GM10266 (cell line): ENCODE measurements around the gene TRPC5OS.

Experiments used
- DNase-seq: peaks from one replicate; pipeline ENCODE4 v3.0.0; 2012; ENCODE audit errors: extremely low spot score
- CTCF ChIP-seq: IDR thresholded peaks from 2 replicates; pipeline ENCODE4 v1.5.1; 2012; ENCODE audit warnings: mild to moderate bottlenecking, low read depth; ENCODE audit not compliant: control insufficient read depth, insufficient read depth; ENCODE audit errors: missing control alignments

The TRPC5OS gene

GRCh38 chrX:111875881-111876280 is at the start of gene TRPC5OS:
TRPC5OS (plus strand) TSS chrX:111876181; CDS start chrX:111901850, 25,669 bp downstream.
- no peak for TF ChIP-seq CTCF
- DNase-seq, result no peak

- no peak for DNase-seq
- no peak for TF ChIP-seq CTCF
Measured at GRCh38 chrX:111829345-111829744, 46.6 kb upstream of the TRPC5OS start.

GRCh38 chrX:111830571-111830970 is 45.4 kb upstream of the TRPC5OS start:
- no peak for DNase-seq
- no peak for TF ChIP-seq CTCF

- no peak for DNase-seq
Measured at GRCh38 chrX:111831343-111831742, 44.6 kb upstream of the TRPC5OS start.

GRCh38 chrX:111837197-111837596 is 38.8 kb upstream of the TRPC5OS start:
- TF ChIP-seq CTCF, result no peak
- DNase-seq, result no peak

More at GRCh38 chrX:111831343-111831742, 44.6 kb upstream of the TRPC5OS start:
- no peak for TF ChIP-seq CTCF

- DNase-seq, result no peak
- TF ChIP-seq CTCF, result no peak
Measured at GRCh38 chrX:111847491-111848133, 28.4 kb upstream of the TRPC5OS start.

- DNase-seq, result no peak
- TF ChIP-seq CTCF, result no peak
Measured at GRCh38 chrX:111848541-111848940, 27.4 kb upstream of the TRPC5OS start.
